Amniotic epithelial cell (primary cell): ENCODE measurements around the gene KLF13.

Experiments
- DNase-seq: peaks from one replicate; pipeline ENCODE4 v3.0.0-alpha.2; 2010; ENCODE audit warnings: low read depth

The KLF13 gene

DNA sequence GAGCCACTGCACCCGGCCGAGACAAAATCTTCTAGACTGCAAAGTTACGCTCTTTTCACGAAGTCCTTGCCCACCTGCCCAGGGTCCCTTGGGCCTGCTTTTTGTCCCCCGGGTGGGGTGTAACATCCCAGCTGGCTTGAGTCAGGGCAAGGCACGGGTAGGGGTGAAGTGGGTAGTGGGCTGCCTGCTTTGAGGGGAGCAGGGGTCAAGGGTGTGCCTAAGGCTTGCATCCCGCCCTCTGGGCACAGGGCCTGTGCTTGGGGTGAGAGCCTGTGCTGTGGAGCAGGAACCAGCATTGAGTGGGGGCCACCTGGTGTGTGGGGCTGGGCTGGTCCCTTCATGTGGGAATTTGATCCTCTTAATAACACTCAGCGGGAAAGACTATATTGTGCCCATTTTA lies 74.6 kb downstream of the KLF13 start:
- DNase-seq: no peak

DNA sequence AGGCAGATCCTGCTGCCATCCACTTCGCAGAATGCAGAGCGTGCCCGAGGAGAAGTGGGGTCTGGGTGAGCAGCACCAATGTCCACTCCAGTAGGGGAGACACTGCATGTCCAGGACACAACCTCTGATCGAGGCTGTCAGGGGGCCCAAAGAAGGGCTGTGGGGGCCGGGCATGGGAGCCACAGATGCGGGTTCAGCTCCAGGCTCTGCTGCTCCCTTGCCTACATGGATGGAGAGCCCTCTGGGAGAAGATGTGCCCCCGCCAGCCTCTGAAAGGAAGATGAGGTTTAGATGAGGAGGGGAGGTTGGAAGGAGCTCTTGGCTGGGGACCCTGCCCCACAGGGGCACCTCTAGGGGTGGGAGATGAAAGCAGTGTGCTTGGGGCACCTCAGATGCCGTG lies 75.4 kb downstream of the KLF13 start:
- DNase-seq: no peak

DNA sequence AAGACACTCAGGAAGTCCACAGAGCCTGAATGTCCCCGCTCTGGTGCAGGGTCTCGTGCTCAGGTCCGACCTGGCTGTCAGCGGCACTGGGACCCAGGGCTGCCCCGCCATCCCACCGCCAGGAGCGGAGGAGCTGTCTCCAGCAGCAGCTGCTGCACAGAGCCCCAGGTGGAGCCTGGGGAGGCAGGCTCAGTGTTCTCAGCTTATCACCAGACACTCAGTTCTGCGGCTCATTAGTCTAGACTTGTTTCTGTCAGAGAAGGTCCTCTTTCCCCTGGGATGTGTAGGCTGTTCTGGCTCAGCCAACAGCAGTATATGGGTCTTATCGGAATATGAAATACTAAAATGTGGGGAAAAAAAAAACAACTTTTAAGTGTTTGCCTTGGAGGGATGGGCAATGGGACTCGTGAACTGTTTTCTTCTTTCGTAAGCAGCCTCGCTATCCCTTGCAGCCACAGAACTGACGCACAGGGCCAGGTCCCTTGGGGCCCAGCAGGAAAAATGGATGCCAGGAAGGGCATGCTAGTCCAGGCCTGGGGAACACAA lies 75.9 kb downstream of the KLF13 start:
- DNase-seq: peak; percentile 85

DNA sequence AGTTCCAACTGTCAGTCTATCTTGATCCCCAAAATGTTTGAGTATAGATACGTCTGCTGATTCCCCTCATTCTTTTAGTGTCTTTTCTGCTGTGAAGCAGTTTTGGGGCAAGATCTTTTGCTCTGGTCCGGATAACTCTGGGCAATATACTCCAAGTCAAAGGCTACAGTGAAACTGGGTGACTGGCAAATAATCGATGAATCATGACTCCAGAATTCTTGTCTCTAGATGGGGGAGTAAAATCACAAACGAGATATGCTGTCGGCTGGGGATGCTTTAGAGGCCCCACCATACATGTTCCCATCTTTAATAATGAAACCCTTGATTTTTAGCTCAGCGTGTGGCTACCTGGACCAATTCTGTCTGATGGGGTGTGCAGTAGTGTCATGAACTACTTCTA lies 76.5 kb downstream of the KLF13 start:
- DNase-seq: peak; percentile 55

DNA sequence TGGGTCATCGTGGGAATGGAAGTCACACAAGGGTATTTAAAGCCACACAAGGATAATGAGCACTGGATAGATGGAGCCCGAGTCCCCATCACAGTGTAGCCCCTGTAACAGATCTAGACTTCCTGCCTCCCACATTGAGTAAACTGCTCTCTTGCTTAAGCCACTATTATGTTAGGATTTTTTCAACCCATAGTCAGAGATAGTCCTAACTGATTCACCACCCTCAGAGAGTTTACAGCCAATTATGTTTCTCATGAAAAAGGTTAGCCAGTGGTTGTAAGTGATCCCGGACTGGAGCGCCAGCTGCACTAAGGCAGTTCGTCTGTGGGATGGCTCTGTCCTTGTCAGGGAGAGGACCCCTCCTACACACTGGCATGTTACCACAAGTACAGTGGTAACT lies 77.0 kb downstream of the KLF13 start:
- peak; percentile 81 for DNase-seq

DNA sequence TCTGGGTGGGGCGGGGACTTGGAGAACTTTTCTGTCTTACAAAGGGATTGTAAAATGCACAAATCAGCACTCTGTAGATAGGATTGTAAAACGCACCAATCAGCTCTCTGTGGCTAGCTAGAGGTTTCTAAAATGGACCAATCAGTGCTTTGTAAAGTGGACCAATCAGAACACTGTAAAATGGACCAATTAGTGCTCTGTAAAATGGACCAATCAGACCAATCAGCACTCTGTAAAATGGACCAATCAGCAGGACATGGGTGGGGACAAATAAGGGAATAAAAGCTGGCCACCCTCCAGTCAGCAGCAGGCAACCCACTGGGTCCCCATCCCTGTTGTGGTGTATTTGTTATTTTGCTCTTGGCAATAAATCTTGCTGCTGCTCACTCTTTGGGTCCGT lies 77.7 kb downstream of the KLF13 start:
- no peak for DNase-seq

DNA sequence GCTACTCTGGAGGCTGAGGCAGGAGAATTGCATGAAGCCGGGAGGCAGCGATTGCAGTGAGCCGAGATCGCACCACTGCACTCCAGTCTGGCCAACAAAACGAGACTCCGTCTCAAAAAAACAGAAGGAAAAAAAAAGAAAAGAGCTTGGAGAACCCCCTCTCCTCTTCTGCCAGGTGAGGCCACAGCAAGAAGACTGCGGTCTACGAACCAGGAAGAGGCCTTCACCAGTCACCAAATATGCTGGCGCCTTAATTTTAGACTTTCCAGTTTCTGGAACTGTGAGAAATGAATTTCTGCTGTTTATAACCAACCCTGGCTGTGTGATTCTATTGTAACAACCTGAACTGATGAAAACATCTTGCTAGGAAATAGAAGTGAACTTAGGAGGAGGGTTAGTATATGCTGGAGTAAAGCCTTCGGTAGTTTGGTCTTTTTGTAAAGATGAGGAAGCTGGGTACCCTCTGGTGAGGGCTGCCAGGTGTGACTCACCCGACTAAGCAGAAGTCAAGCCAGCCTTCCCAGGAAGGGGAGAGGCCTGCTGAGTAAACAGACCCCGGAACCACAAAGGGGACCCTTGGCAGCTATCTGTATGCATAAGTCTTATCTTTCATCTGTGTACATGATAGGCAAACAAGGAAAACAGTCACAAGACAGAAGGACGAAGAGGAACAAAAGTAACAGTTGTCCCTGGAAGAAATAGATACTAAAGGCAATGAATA lies 78.7 kb downstream of the KLF13 start:
- DNase-seq: no peak

DNA sequence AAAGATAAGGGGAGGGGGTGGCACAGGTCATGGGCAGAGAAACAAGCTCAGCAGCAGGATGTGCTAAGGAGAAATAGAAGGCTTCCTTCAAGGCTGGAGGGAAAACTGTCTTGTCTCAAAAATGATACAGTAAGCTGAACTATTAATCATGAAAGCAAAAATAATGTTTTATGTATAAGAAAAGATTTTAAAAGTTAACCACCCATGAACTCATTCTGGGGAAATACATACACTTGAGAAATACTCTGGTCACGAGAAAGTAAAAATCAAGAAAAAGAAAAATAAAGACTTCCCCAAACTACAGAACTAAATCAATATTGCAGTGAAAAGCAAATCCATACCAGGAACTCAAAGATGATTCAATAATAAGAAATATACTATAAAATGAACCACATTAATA lies 80.7 kb downstream of the KLF13 start:
- DNase-seq: no peak

DNA sequence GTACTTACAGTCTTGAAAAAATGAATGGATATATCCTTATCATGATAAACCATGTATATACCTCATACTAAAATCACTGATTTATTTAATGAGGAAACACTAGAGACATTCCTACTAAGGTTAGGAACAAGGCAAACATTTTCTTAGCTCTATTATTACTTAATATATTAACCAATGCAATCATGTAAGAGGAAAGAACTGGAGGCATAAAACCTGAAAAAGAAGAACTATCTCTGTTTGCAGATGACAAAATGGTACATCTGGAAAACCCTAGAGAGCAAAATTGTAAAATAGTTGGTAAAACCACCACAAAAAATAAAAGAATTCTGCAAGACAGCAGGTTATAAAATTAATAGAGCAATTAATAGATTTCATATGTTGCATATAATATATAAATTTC lies 81.2 kb downstream of the KLF13 start:
- DNase-seq: no peak

DNA sequence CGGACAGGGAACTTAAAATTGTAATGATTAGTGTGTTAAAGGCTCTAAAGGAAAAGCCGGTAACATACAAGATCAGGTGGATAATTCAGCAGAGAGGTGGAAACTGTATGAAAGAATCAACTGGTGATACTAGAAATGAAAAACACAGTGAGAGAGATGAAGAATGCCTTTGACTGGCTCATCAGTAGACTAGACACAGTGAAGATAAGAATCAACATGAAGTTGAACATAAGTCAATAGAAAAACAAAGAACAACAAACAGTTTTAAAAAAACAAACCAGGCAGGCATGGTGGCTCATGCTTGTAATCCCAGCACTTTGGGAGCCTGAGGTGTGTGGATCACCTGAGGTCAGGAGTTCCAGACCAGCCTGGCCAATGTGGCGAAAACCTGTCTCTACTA lies 82.1 kb downstream of the KLF13 start:
- no peak for DNase-seq

DNA sequence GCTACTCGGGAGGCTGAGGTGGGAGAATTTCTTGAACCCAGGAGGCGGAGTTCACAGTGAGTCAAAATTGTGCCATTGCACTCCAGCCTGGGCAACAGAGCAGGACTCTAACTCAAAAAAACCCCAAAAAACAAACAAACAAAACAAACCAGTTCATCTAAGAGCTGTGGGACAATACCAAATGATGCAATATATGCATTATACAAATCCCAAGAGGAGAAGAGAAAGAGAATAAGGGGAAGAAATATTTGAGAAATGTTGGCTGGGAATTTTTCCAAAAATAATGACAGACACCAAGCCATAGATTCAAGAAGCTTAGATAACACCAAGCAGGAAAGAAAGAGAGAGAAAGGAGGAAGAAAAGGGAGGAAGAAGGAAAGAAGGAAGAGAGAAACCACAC lies 82.5 kb downstream of the KLF13 start:
- DNase-seq: no peak

DNA sequence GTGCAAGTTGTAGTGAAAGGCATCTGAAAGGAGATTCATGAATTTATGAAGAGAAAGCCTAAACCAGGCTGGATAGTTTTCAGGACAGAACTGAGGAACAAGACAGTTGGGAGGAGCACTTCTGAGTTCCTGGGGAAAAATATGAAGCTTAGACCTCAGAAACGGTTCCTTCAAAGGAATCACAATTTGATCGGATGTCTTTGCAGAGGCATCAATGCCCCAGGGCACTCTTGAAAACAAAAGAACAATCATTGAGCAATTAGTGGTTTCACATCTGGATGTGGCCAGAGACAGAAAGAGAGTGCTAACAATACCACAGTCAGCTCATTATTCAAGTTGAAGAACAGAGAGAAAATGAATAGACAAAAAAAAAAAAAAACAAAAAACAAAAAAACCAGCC lies 86.2 kb downstream of the KLF13 start:
- DNase-seq: no peak

DNA sequence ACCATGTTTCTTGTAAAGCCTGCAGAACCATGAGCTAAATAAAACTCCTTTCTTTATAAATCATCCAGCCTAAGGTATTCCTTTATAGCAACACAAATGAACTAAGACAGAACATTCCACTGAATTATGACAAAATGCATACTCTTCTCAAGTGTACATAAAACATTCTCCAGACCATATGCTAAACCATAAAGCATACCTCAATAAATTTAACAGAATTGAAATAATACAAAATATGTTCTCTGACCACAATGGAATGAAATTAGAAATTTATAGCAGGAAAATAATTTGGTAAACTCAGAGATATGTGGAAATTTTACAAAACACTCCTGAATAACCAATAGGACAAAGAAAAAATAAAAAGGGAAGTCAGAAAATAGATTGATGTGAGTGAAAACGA lies 88.6 kb downstream of the KLF13 start:
- no peak for DNase-seq

DNA sequence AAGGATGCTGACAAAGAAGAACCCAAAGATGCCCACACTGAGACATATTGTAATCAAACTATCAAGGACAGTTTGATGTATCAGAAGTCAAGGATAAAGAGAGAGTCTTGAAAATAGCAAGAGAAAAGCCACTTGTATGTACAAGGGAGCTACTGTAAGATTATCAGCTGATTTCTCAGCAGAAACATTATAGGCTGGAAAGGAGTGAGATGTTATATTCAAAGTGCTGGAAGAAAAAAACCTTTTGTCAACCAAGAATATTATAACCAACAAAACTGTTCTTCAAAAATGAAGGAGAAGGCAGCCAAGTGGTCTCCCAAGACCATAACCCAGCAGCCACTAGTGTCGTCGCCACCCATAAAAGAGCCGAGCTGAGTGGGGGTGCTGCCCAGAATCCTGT lies 93.2 kb downstream of the KLF13 start:
- DNase-seq: no peak

DNA sequence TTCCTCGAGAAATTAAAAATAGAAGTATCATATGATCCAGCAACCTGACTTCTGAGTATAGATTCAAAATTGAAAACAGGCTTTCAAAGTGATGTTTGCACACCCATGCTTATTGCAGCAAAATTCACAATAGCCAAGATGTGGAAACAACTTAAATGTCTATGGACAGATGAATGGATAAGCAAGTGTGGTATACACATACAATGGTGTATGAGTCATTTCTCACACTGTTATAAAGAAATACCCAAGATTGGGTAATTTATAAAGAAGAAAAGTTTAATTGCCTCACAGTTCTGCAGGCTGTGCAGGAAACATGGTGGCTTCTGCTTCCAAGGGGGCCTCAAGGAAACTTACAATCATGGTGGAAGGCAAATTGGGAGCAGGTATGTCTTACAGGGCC lies 100.8 kb downstream of the KLF13 start:
- peak; percentile 60 for DNase-seq
